Measurements from ENCODE around the gene MSH4. TPM values are rescaled to one million over a fixed set of nuclear protein-coding genes. Genes with fewer than 3 reads are reported as not detected.

MSH4 gene

GRCh38 chr1:75953461-75953860, 156.8 kb downstream of the MSH4 start:
- Histone ChIP-seq H4K8ac (ENCODE audit: low read depth, low read length) (no peak overlapping the region), H4K91ac (ENCODE audit: low read depth, low read length, poor library complexity) (no peak overlapping the region), H3K23ac (ENCODE audit: low read depth, low read length, poor library complexity) (no peak overlapping the region), H3K9me3 (replicated peaks in 1 of 2; ENCODE audit: control insufficient read depth in 2 of 2, insufficient read depth in 1 of 2, low read depth in 1 of 2, low read length in 2 of 2) (no peaks in the 10 kb centered on the region), H3K4me1 (ENCODE audit: control insufficient read depth in 2 of 2, insufficient read depth in 1 of 2, low read depth in 1 of 2, low read length in 2 of 2) (no peaks in the 10 kb centered on the region), H3K36me3 (replicated peaks in 1 of 2; ENCODE audit: control insufficient read depth in 2 of 2, insufficient read depth in 2 of 2, low read length in 2 of 2) (no peaks in the 10 kb centered on the region), H3K18ac (ENCODE audit: low read length) (no peak overlapping the region), H3K79me1 (ENCODE audit: low read depth, low read length) (no peaks in the 10 kb centered on the region), H3K27ac (replicated peaks; ENCODE audit: low read length) (no peak overlapping the region), H3K27me3 (ENCODE audit: control insufficient read depth in 3 of 3, insufficient read depth in 3 of 3, low read depth in 1 of 3, low read length in 3 of 3) (no peaks in the 10 kb centered on the region), H2BK15ac (ENCODE audit: low read length) (no peak overlapping the region), H3K4me2 (ENCODE audit: insufficient read depth, low read length, poor library complexity, severe bottlenecking) (no peak overlapping the region), H2BK5ac (ENCODE audit: low read length) (no peak overlapping the region), H2BK120ac (ENCODE audit: low read depth, low read length) (no peak overlapping the region), H2AK5ac (ENCODE audit: low read depth, low read length) (no peak overlapping the region), H3K4me3 (ENCODE audit: low read length in 2 of 2) (no peak overlapping the region), H3K14ac (ENCODE audit: low read length) (no peak overlapping the region), H3K4ac (ENCODE audit: low read length) (no peak overlapping the region), H3K9ac (ENCODE audit: low read depth, low read length, poor library complexity) (no peak overlapping the region), H2BK12ac (ENCODE audit: low read length) (no peak overlapping the region), H2AFZ (ENCODE audit: low read length) (no peak overlapping the region)
- DNase-seq (ENCODE audit: low spot score), result no peak
- no CpG with 5 or more reads among the region's 4 CpGs for WGBS, 2 donors (ENCODE audit: extremely low coverage in 2 of 2, insufficient read length in 2 of 2, insufficient replicate concordance in 1 of 2)

- H3K9me3 ChIP-seq (replicated peaks in 1 of 2; ENCODE audit: control insufficient read depth in 2 of 2, insufficient read depth in 1 of 2, low read depth in 1 of 2, low read length in 2 of 2), result no peaks in the 10 kb centered on the region
- no peaks in the 10 kb centered on the region for H3K79me1 ChIP-seq (ENCODE audit: low read depth, low read length)
- no peak for DNase-seq (ENCODE audit: low spot score)
- no peak overlapping the region for H3K9ac ChIP-seq (ENCODE audit: low read depth, low read length, poor library complexity)
- no peak overlapping the region for H3K18ac ChIP-seq (ENCODE audit: low read length)
- H3K36me3 ChIP-seq (replicated peaks in 1 of 2; ENCODE audit: control insufficient read depth in 2 of 2, insufficient read depth in 2 of 2, low read length in 2 of 2), result no peaks in the 10 kb centered on the region
- no peak overlapping the region for H3K14ac ChIP-seq (ENCODE audit: low read length)
- no peaks in the 10 kb centered on the region for H3K27me3 ChIP-seq (ENCODE audit: control insufficient read depth in 3 of 3, insufficient read depth in 3 of 3, low read depth in 1 of 3, low read length in 3 of 3)
- no peak overlapping the region for H3K27ac ChIP-seq (replicated peaks; ENCODE audit: low read length)
- no peak overlapping the region for H2AK5ac ChIP-seq (ENCODE audit: low read depth, low read length)
- H4K8ac ChIP-seq (ENCODE audit: low read depth, low read length), result no peak overlapping the region
- no peak overlapping the region for H3K4me3 ChIP-seq (ENCODE audit: low read length in 2 of 2)
- no peak overlapping the region for H3K4me2 ChIP-seq (ENCODE audit: insufficient read depth, low read length, poor library complexity, severe bottlenecking)
- no peak overlapping the region for H2AFZ ChIP-seq (ENCODE audit: low read length)
- H2BK120ac ChIP-seq (ENCODE audit: low read depth, low read length), result no peak overlapping the region
- H3K4ac ChIP-seq (ENCODE audit: low read length), result no peak overlapping the region
- no peak overlapping the region for H2BK12ac ChIP-seq (ENCODE audit: low read length)
- no peaks in the 10 kb centered on the region for H3K4me1 ChIP-seq (ENCODE audit: control insufficient read depth in 2 of 2, insufficient read depth in 1 of 2, low read depth in 1 of 2, low read length in 2 of 2)
- H2BK5ac ChIP-seq (ENCODE audit: low read length), result no peak overlapping the region
- H3K23ac ChIP-seq (ENCODE audit: low read depth, low read length, poor library complexity), result no peak overlapping the region
- no peak overlapping the region for H2BK15ac ChIP-seq (ENCODE audit: low read length)
- no peak overlapping the region for H4K91ac ChIP-seq (ENCODE audit: low read depth, low read length, poor library complexity)
Observed at GRCh38 chr1:75954586-75954985, 157.9 kb downstream of the MSH4 start.

Small RNAs within 50 kb of the gene (small RNA-seq; reads per million reads assigned to genes)
- not detected for gene SNORD45A (ENCODE audit: insufficient read depth)
- not detected for gene SNORD45B (ENCODE audit: insufficient read depth)
- gene SNORD45C (ENCODE audit: insufficient read depth), result not detected

Data from neuronal stem cell (in vitro differentiated cells).